K562 (cell line): Measurements from ENCODE around the gene B4GALT4.

ENCODE experiments used
- BACH1 ChIP-seq: fragments of 200-800 bp; sonication (Bioruptor generic); IDR thresholded peaks from 2 replicates; pipeline ENCODE4 v1.6.1; 2016; ENCODE audit warnings: missing genetic modification characterization, missing compliant biosample characterization
- BHLHE40 ChIP-seq: IDR thresholded peaks from 2 replicates; pipeline ENCODE4 v1.6.1; 2011; ENCODE audit warnings: low read length, improper control_type of control experiment
- CHCHD3 ChIP-seq: fragments of 250-450 bp; sonication (Bioruptor Pico); IDR thresholded peaks from 2 replicates; pipeline ENCODE4 v2.1.2; 2022; ENCODE audit warnings: mild to moderate bottlenecking
- CSDE1 ChIP-seq, 2 experiments: fragments of 450-650 bp; IDR thresholded peaks; 2 replicates each; pipeline ENCODE4 v1.6.1; 2016; ENCODE audit warnings: mild to moderate bottlenecking in 1 of 2
- CTCF ChIP-seq, 3 experiments: IDR thresholded peaks in 2 of 3; conservative IDR thresholded peaks in 1 of 3; 2 replicates each; pipeline ENCODE4 v1.5.1; 2011 to 2012; ENCODE audit warnings: low read length in 3 of 3, mild to moderate bottlenecking in 3 of 3, control low read depth in 2 of 3, improper control_type of control experiment in 1 of 3, inconsistent platforms in 1 of 3, low read depth in 1 of 3, mixed read lengths in 1 of 3, moderate library complexity in 1 of 3; ENCODE audit not compliant: insufficient read depth in 2 of 3
- EP300 ChIP-seq: IDR thresholded peaks from 2 replicates; pipeline ENCODE4 v1.6.1; 2012; ENCODE audit warnings: low read length, improper control_type of control experiment
- FOXM1 ChIP-seq, 2 experiments: fragments of 450-650 bp in 1 of 2; sonication (generic) in 1 of 2; formaldehyde crosslinking in 1 of 2; IDR thresholded peaks; 2 replicates each; pipeline versions ENCODE4 v1.6.1 to v1.9.0; 2017 to 2022; ENCODE audit warnings: low read depth in 2 of 2, mild to moderate bottlenecking in 2 of 2, missing genetic modification reagents in 1 of 2, moderate library complexity in 1 of 2
- HNRNPK ChIP-seq: fragments of 200-400 bp; formaldehyde crosslinking; IDR thresholded peaks from one replicate; pipeline ENCODE4 v1.6.1; 2018; ENCODE audit warnings: mild to moderate bottlenecking, low read depth, low read length; ENCODE audit not compliant: poor library complexity, severe bottlenecking
- MIER1 ChIP-seq: fragments of 450-650 bp; IDR thresholded peaks from 2 replicates; pipeline ENCODE4 v1.6.1; 2016; ENCODE audit warnings: antibody characterized with exemption, mild to moderate bottlenecking, low read depth
- SMC3 ChIP-seq: conservative IDR thresholded peaks from 2 replicates; pipeline ENCODE4 v1.6.1; 2011; ENCODE audit warnings: low read depth, low read length, improper control_type of control experiment; ENCODE audit not compliant: insufficient read depth
- STAG1 ChIP-seq: sonication (generic); formaldehyde crosslinking; IDR thresholded peaks from 2 replicates; pipeline ENCODE4 v1.5.0; 2020; ENCODE audit warnings: missing genetic modification reagents, borderline replicate concordance

GRCh38 chr3:119181765-119182164 is 58.9 kb downstream of the B4GALT4 start:
- TF ChIP-seq HNRNPK (no peak), CSDE1 (IDR thresholded peaks at IDR 0.05) (no peak), FOXM1 (IDR thresholded peaks at IDR 0.05; ENCODE audit: low read depth) (no peak), FOXM1 (CRISPR knock-in tag; IDR thresholded peaks at IDR 0.05; ENCODE audit: low read depth) (no peak), BHLHE40 (no peak), STAG1 (CRISPR knock-in tag) (no peak), CTCF (IDR thresholded peaks at IDR 0.05 in 2 of 3, conservative IDR thresholded peaks at IDR 0.05 in 1 of 3; ENCODE audit: insufficient read depth in 2 of 3, low read depth in 1 of 3, low read length in 3 of 3) (no peak), SMC3 (no peak), EP300 (no peak), MIER1 (no peak), CHCHD3 (CRISPR knock-in tag) (no peak), BACH1 (tag) (no peak)
